ENCODE results near the gene ZDHHC18. TPM values are rescaled to one million over a fixed set of nuclear protein-coding genes. Genes with fewer than 3 reads are reported as not detected.

ZDHHC18 gene
- total RNA-seq, 4 donors from 2014 or later = 14.1 to 28.4 (median 18.8) TPM

DNA sequence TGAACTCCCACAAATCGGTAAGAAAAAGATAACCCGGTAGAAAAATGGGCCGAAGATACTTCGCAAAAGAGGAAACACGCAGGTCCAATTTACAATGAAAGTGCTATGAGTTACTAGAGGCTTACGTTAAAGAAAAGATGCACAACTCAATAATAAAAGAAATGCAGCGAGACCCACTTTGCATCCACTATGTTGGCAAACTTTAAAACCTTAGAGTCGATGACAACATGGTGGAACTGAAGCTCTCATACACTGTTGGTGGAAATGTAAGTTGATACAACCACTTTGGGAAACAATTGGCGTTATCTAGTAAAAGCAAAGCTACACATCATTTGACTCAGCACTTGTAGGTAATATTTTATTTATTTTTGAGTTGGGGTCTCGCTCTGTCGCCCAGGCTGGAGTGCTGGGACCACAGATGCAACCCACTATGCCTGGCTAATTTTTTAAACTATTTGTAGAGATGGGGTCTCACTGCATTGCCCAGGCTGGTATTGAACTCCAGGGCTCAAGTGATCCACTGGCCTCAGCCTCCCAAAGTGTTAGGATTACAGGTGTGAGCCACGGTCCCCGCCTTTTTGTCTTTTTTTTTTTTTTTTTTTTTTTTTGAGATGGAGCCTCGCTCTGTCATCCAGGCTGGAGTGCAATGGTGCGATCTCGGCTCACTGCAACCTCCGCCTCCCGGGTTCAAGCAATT is 74.5 kb downstream of the ZDHHC18 start:
- no peak overlapping the region for H3K4me3 ChIP-seq (ENCODE audit: low read depth, poor library complexity, severe bottlenecking)
- WGBS, 2 donors = 67 to 71% methylated on average over 18 of the region's 18 CpGs
- no peak for DNase-seq (ENCODE audit: low spot score in 2 of 2)
- no peak for TF ChIP-seq POLR2A (IDR thresholded peaks at IDR 0.05)
- TF ChIP-seq, protein P1, sequence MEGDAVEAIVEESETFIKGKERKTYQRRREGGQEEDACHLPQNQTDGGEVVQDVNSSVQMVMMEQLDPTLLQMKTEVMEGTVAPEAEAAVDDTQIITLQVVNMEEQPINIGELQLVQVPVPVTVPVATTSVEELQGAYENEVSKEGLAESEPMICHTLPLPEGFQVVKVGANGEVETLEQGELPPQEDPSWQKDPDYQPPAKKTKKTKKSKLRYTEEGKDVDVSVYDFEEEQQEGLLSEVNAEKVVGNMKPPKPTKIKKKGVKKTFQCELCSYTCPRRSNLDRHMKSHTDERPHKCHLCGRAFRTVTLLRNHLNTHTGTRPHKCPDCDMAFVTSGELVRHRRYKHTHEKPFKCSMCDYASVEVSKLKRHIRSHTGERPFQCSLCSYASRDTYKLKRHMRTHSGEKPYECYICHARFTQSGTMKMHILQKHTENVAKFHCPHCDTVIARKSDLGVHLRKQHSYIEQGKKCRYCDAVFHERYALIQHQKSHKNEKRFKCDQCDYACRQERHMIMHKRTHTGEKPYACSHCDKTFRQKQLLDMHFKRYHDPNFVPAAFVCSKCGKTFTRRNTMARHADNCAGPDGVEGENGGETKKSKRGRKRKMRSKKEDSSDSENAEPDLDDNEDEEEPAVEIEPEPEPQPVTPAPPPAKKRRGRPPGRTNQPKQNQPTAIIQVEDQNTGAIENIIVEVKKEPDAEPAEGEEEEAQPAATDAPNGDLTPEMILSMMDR (IDR thresholded peaks at IDR 0.05) = no peak
- intact Hi-C loops (cut with DNase I; ENCODE audit: low total_unique reads) = no loop called here

Other genes with a start within 250 kb of the ZDHHC18 start
- 10 to 100 TPM; 53.3 to 77.2 (median 54.9) TPM for gene ARID1A, start 130.7 kb upstream of the ZDHHC18 start, total RNA-seq
- gene PIGV, start 38.7 kb upstream of the ZDHHC18 start, total RNA-seq = 10 to 100 TPM; 18.2 to 39.3 (median 27.1) TPM
- 1,000 to 10,000 TPM in 1 of 4 donors, 100 to 1,000 TPM in 3; 755 to 1,044 (median 948) TPM for gene SFN, start 36.5 kb downstream of the ZDHHC18 start, total RNA-seq
- 10 to 100 TPM; 12.3 to 24.5 (median 16.4) TPM for gene GPN2, start 63.6 kb downstream of the ZDHHC18 start, total RNA-seq
- 10 to 100 TPM in 3 of 4 donors, 1 to 10 TPM in 1; 9.7 to 23.5 (median 13.0) TPM for gene GPATCH3, start 73.8 kb downstream of the ZDHHC18 start, total RNA-seq
- gene NR0B2, start 87.3 kb downstream of the ZDHHC18 start, total RNA-seq = not detected
- 10 to 100 TPM; 37.0 to 50.4 (median 39.7) TPM for gene NUDC, start 95.1 kb downstream of the ZDHHC18 start, total RNA-seq
- gene KDF1, start 133.8 kb downstream of the ZDHHC18 start, total RNA-seq = 10 to 100 TPM; 34.0 to 45.8 (median 36.2) TPM
- 10 to 100 TPM; 14.9 to 29.4 (median 20.2) TPM for gene TRNP1, start 167.0 kb downstream of the ZDHHC18 start, total RNA-seq
- gene TENT5B, start 186.2 kb downstream of the ZDHHC18 start, total RNA-seq = 100 to 1,000 TPM; 139 to 243 (median 239) TPM

Data from lower leg skin (tissue), 4 donors.